Measurements from ENCODE around the gene MED27.

DNA sequence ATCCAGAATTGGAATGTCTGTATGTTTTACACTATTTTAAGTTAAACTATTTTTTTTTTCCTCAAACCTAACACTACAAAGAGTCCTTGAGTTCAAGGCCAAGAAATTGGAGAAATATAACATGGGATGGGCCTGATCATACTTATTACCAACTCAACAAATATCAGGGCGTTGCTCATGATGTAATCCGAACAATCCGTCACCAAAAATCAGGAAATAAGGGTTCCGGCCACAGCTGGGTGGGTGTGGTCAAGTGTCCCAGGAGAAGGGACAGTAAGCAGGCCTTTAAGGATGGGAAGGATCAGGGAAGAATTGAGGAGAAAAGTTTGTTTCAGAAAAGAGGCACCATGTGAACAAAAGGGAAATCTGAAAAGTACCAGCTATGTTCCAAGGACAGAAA, 29.8 kb downstream of the MED27 start:
- TF ChIP-seq, protein P1, sequence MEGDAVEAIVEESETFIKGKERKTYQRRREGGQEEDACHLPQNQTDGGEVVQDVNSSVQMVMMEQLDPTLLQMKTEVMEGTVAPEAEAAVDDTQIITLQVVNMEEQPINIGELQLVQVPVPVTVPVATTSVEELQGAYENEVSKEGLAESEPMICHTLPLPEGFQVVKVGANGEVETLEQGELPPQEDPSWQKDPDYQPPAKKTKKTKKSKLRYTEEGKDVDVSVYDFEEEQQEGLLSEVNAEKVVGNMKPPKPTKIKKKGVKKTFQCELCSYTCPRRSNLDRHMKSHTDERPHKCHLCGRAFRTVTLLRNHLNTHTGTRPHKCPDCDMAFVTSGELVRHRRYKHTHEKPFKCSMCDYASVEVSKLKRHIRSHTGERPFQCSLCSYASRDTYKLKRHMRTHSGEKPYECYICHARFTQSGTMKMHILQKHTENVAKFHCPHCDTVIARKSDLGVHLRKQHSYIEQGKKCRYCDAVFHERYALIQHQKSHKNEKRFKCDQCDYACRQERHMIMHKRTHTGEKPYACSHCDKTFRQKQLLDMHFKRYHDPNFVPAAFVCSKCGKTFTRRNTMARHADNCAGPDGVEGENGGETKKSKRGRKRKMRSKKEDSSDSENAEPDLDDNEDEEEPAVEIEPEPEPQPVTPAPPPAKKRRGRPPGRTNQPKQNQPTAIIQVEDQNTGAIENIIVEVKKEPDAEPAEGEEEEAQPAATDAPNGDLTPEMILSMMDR (IDR thresholded peaks at IDR 0.05): no peak
- TF ChIP-seq POLR2A (IDR thresholded peaks at IDR 0.05; ENCODE audit: low read depth): no peak
